PC-3 (cell line): ENCODE data around the gene RIPPLY3. TPM values are rescaled to one million over a fixed set of nuclear protein-coding genes. Genes with fewer than 3 reads are reported as not detected.
"Not testable (repeated sequence)": the region's sequence is repeated elsewhere in the genome, so short reads cannot be mapped to it uniquely, and the experiment has no call there.

Experiments used
- ATAC-seq: fragments of 200-7000 bp; cut with Tn5 transposase; 2 replicates; pipeline ENCODE4 v1.9.1; 2020; ENCODE audit warnings: mild to moderate bottlenecking, moderate library complexity
- BruUV-seq: library from RNA; stranded (reverse); fragments of 400-500 nt; replicated peaks from 2 replicates; lab custom pipeline; 2021; lab: Mats Ljungman, UMichigan
- CTCF ChIA-PET: fragments of 300-600 bp; sonication (Branson Sonifier 250); formaldehyde crosslinking; loops from one replicate; lab custom pipeline; 2022; ENCODE audit warnings: antibody characterized with exemption; lab: Charles Lee
- POLR2A ChIA-PET: fragments of 300-600 bp; sonication (Branson Sonifier 250); formaldehyde crosslinking; loops from one replicate; lab custom pipeline; 2022; ENCODE audit warnings: antibody characterized with exemption; ENCODE audit not compliant: unreplicated experiment; lab: Charles Lee
- DNase-seq: peaks from one replicate; pipeline ENCODE4 v3.0.0-alpha.2; 2015
- H2AFZ ChIP-seq: fragments of 300-600 bp; sonication (generic); 2 replicates; pipeline ENCODE4 v1.6.0; 2016; ENCODE audit warnings: antibody characterized with exemption, low read length
- H3F3A ChIP-seq: fragments of 300-600 bp; sonication (generic); one replicate; pipeline ENCODE4 v1.6.0; 2017; ENCODE audit warnings: antibody characterized with exemption, low read length, control low read depth, mild to moderate bottlenecking; ENCODE audit not compliant: unreplicated experiment
- H3K27ac ChIP-seq: fragments of 300-600 bp; sonication (generic); 2 replicates; pipeline ENCODE4 v1.5.1; 2016; ENCODE audit warnings: mild to moderate bottlenecking, low read length
- H3K27me3 ChIP-seq: fragments of 300-600 bp; sonication (generic); 2 replicates; pipeline ENCODE4 v1.6.1; 2016; ENCODE audit warnings: low read length, mixed read lengths
- H3K36me3 ChIP-seq: fragments of 300-600 bp; sonication (generic); 2 replicates; pipeline ENCODE4 v1.6.1; 2016; ENCODE audit warnings: low read depth, mixed run types, low read length, mixed read lengths
- H3K4me1 ChIP-seq: fragments of 300-600 bp; sonication (generic); 2 replicates; pipeline ENCODE4 v1.5.1; 2016; ENCODE audit warnings: low read length; ENCODE audit not compliant: insufficient read depth
- H3K4me2 ChIP-seq: fragments of 300-600 bp; sonication (generic); 2 replicates; pipeline ENCODE4 v1.6.0; 2016; ENCODE audit warnings: low read length
- H3K4me3 ChIP-seq: fragments of 300-600 bp; sonication (generic); 2 replicates; pipeline ENCODE4 v1.5.1; 2016; ENCODE audit warnings: mild to moderate bottlenecking, low read length, mixed read lengths
- H3K79me2 ChIP-seq: fragments of 300-600 bp; sonication (generic); 2 replicates; pipeline ENCODE4 v1.6.1; 2017; ENCODE audit warnings: low read length, mixed read lengths
- H3K9ac ChIP-seq: fragments of 300-600 bp; sonication (generic); 2 replicates; pipeline ENCODE4 v1.6.0; 2016; ENCODE audit warnings: mild to moderate bottlenecking, low read length
- H3K9me2 ChIP-seq: fragments of 300-600 bp; sonication (generic); replicated peaks from 2 replicates; pipeline ENCODE4 v1.6.1; 2016; ENCODE audit warnings: mixed run types, low read length, mixed read lengths
- H3K9me3 ChIP-seq: fragments of 300-600 bp; sonication (generic); 2 replicates; pipeline ENCODE4 v1.6.1; 2016; ENCODE audit warnings: low read length, mixed read lengths
- H4K20me1 ChIP-seq: fragments of 300-600 bp; sonication (generic); 2 replicates; pipeline ENCODE4 v1.6.1; 2016; ENCODE audit warnings: low read length, mixed read lengths
- CTCF ChIP-seq: fragments of 300-600 bp; sonication (generic); conservative IDR thresholded peaks from 2 replicates; pipeline ENCODE4 v1.5.1; 2017; ENCODE audit warnings: antibody characterized with exemption, low read depth, mild to moderate bottlenecking, low read length
- EZH2 ChIP-seq: fragments of 300-600 bp; sonication (generic); IDR thresholded peaks from one replicate; pipeline ENCODE4 v1.6.1; 2017; ENCODE audit warnings: antibody characterized with exemption, mild to moderate bottlenecking, low read length; ENCODE audit not compliant: unreplicated experiment
- EZH2phosphoT487 ChIP-seq: fragments of 300-600 bp; sonication (generic); IDR thresholded peaks from 2 replicates; pipeline ENCODE4 v1.6.1; 2018; ENCODE audit warnings: mild to moderate bottlenecking, antibody characterized with exemption, low read length, borderline replicate concordance
- intact Hi-C: fragments of 100-400 bp; cut with micrococcal nuclease; formaldehyde crosslinking; loops from 2 replicates; pipeline ENCODE4 v1.9.0; 2023
- total RNA-seq: library from RNA; depleted of rRNA; stranded (reverse); fragments of >200 nt; gene quantifications from 2 replicates; pipeline ENCODE4 v1.2.3, GENCODE V29; 2014

The RIPPLY3 gene
- total RNA-seq, 1 experiment from 2014 or later: 10.0 TPM

- ChIA-PET CTCF (interaction anchor here (1.1 kb wide), 1 partner anchor 70 kb away, joined by 4 read pairs; no protein-coding TSS in a partner anchor), POLR2A (no interaction called here)
- H3K27me3 ChIP-seq: no peaks in the 10 kb centered on the region
- H3K36me3 ChIP-seq: no peaks in the 10 kb centered on the region
- H4K20me1 ChIP-seq: no peaks in the 10 kb centered on the region
- H3K79me2 ChIP-seq: no peaks in the 10 kb centered on the region
- H3K9ac ChIP-seq: peak overlapping the region; percentile 67
- H3F3A ChIP-seq: no peaks in the 10 kb centered on the region
- no peaks in the 10 kb centered on the region for H3K9me2 ChIP-seq
- H3K4me1 ChIP-seq: peaks cover 21% of the 10 kb centered on the region
- BruUV-seq: no TSS peak
- DNase-seq (peak; percentile 83), ATAC-seq (peak; percentile 90)
- intact Hi-C loops: no loop called here
- H3K4me2 ChIP-seq: peak overlapping the region; percentile 50
- no peaks in the 10 kb centered on the region for H3K9me3 ChIP-seq
- peak overlapping the region; percentile 84 for H3K27ac ChIP-seq
- peak overlapping the region; percentile 69 for H2AFZ ChIP-seq
- H3K4me3 ChIP-seq: no peak overlapping the region
- no peak for TF ChIP-seq EZH2phosphoT487
- no peak for TF ChIP-seq EZH2
- TF ChIP-seq CTCF: no peak
These were observed 40.6 kb downstream of the RIPPLY3 start for GRCh38 chr21:37047079-37047478.

GRCh38 chr21:37049741-37050140 lies 43.2 kb downstream of the RIPPLY3 start:
- H4K20me1 ChIP-seq, H3K4me3 ChIP-seq, POLR2A ChIA-PET, H3F3A ChIP-seq, intact Hi-C loops, CTCF ChIA-PET, H3K36me3 ChIP-seq, ATAC-seq, H3K27me3 ChIP-seq, H3K4me2 ChIP-seq, H3K9me3 ChIP-seq, BruUV-seq, H3K9ac ChIP-seq, H2AFZ ChIP-seq, H3K9me2 ChIP-seq, DNase-seq, H3K27ac ChIP-seq, H3K79me2 ChIP-seq: not testable (repeated sequence)
- peaks cover 21% of the 10 kb centered on the region for H3K4me1 ChIP-seq

GRCh38 chr21:37055271-37055855 lies 48.9 kb downstream of the RIPPLY3 start:
- no peak for ATAC-seq
- TF ChIP-seq EZH2 (no peak), CTCF (no peak), EZH2phosphoT487 (no peak)
- ChIA-PET POLR2A (no interaction called here), CTCF (no interaction called here)
- no peak overlapping the region for H2AFZ ChIP-seq
- H3K4me2 ChIP-seq: no peak overlapping the region
- no peaks in the 10 kb centered on the region for H3F3A ChIP-seq
- no peaks in the 10 kb centered on the region for H3K9me3 ChIP-seq
- no peak overlapping the region for H3K9ac ChIP-seq
- no peak overlapping the region for H3K4me3 ChIP-seq
- no peak overlapping the region for H3K27ac ChIP-seq
- peaks cover 6% of the 10 kb centered on the region for H3K4me1 ChIP-seq
- no peaks in the 10 kb centered on the region for H3K79me2 ChIP-seq
- H3K9me2 ChIP-seq: no peaks in the 10 kb centered on the region
- BruUV-seq: no TSS peak
- intact Hi-C loops: no loop called here
- H3K27me3 ChIP-seq: no peaks in the 10 kb centered on the region
- H3K36me3 ChIP-seq: no peaks in the 10 kb centered on the region
- no peaks in the 10 kb centered on the region for H4K20me1 ChIP-seq
- no peak for DNase-seq
